A549 (cell line): ENCODE results near the gene DTX3. TPM values are rescaled to one million over a fixed set of nuclear protein-coding genes. Genes with fewer than 3 reads are reported as not detected.

ENCODE experiments used
- ATAC-seq, 2 experiments: fragments of 200-7000 bp in 1 of 2; fragments of >200 bp in 1 of 2; cut with Nextera tagmentation in 1 of 2; cut with Tn5 transposase in 1 of 2; 3 replicates each; pipeline versions ENCODE4 v1.8.0 to v1.9.1; 2018 to 2020; ENCODE audit warnings: mild to moderate bottlenecking in 1 of 2, moderate library complexity in 1 of 2
- CTCF ChIA-PET: fragments of 300-600 bp; sonication (Branson Sonifier 250); formaldehyde crosslinking; extraction: SDS; loops from one replicate; lab custom pipeline; 2021; ENCODE audit warnings: antibody characterized with exemption, inconsistent platforms; lab: Yijun Ruan, JAX
- POLR2A ChIA-PET: fragments of 350-600 bp; formaldehyde crosslinking; extraction: SDS; loops from one replicate; lab custom pipeline; 2021; ENCODE audit warnings: antibody characterized with exemption, inconsistent platforms; lab: Yijun Ruan, JAX
- DNase-seq, 2 experiments: peaks; one replicate each; pipeline versions ENCODE4 v3.0.0 to v3.0.0-alpha.2; 2011 to 2016; ENCODE audit warnings: low read depth in 1 of 2, low spot score in 1 of 2
- FAIRE-seq: peaks from 2 replicates; lab custom pipeline; 2011; peaks lifted over from hg19 to GRCh38; lab: Jason Lieb, UNC
- H3K27ac ChIP-seq, 2 experiments: fragments of >200 bp; sonication (Bioruptor Twin); formaldehyde crosslinking; 3 replicates each; pipeline ENCODE4 v1.5.1; 2016 to 2017
- H3K4me1 ChIP-seq: fragments of >200 bp; sonication (Bioruptor Twin); formaldehyde crosslinking; 3 replicates; pipeline ENCODE4 v1.6.1; 2016
- H3K4me2 ChIP-seq: fragments of >200 bp; sonication (Bioruptor Twin); formaldehyde crosslinking; 3 replicates; pipeline ENCODE4 v1.6.1; 2016
- H3K4me3 ChIP-seq: fragments of >200 bp; sonication (Bioruptor Twin); formaldehyde crosslinking; 3 replicates; pipeline ENCODE4 v1.5.1; 2016
- H3K9me3 ChIP-seq: fragments of >200 bp; sonication (Bioruptor Twin); formaldehyde crosslinking; 3 replicates; pipeline ENCODE4 v1.6.1; 2016
- BCL3 ChIP-seq: fragments of >200 bp; sonication (Bioruptor Twin); formaldehyde crosslinking; IDR thresholded peaks from 3 replicates; pipeline ENCODE4 v1.6.1; 2016
- CHD2 ChIP-seq: fragments of 150-350 bp; IDR thresholded peaks from 2 replicates; pipeline ENCODE4 v1.6.1; 2014; ENCODE audit warnings: low read length; ENCODE audit not compliant: partially characterized antibody
- E2F6 ChIP-seq: IDR thresholded peaks from 2 replicates; pipeline ENCODE4 v1.6.1; 2012; ENCODE audit warnings: low read depth, borderline replicate concordance
- HDAC2 ChIP-seq: fragments of 200-600 bp; sonication (generic); IDR thresholded peaks from 2 replicates; pipeline ENCODE4 v1.6.1; 2016
- HOXB5 ChIP-seq: fragments of 250-450 bp; sonication (Bioruptor Pico); IDR thresholded peaks from 2 replicates; pipeline ENCODE4 v1.5.0; 2020; ENCODE audit warnings: mild to moderate bottlenecking, moderate library complexity
- MAX ChIP-seq: IDR thresholded peaks from 2 replicates; pipeline ENCODE4 v1.6.1; 2012
- MAZ ChIP-seq: fragments of 150-350 bp; IDR thresholded peaks from 2 replicates; pipeline ENCODE4 v1.6.1; 2014; ENCODE audit warnings: antibody characterized with exemption, low read depth, low read length, borderline replicate concordance
- NFE2L2 ChIP-seq: fragments of 150-350 bp; conservative IDR thresholded peaks from 2 replicates; pipeline ENCODE4 v1.6.1; 2014; ENCODE audit warnings: low read length
- NPAS2 ChIP-seq: fragments of 250-450 bp; sonication (Bioruptor Pico); IDR thresholded peaks from 2 replicates; pipeline ENCODE4 v1.8.0; 2022; ENCODE audit warnings: mild to moderate bottlenecking, moderate library complexity, borderline replicate concordance
- PHF8 ChIP-seq: fragments of 200-600 bp; sonication (generic); IDR thresholded peaks from 2 replicates; pipeline ENCODE4 v1.6.1; 2016; ENCODE audit warnings: low read depth, mild to moderate bottlenecking, antibody characterized with exemption, moderate library complexity, borderline replicate concordance
- POLR2AphosphoS2 ChIP-seq: conservative IDR thresholded peaks from 2 replicates; pipeline ENCODE4 v1.6.1; 2012; ENCODE audit warnings: low read length, improper control_type of control experiment, inconsistent platforms
- RCOR1 ChIP-seq: fragments of 150-350 bp; IDR thresholded peaks from 2 replicates; pipeline ENCODE4 v1.6.1; 2014; ENCODE audit warnings: antibody characterized with exemption, low read length, low read depth
- REST ChIP-seq: fragments of 200-600 bp; sonication (generic); IDR thresholded peaks from 2 replicates; pipeline ENCODE4 v1.6.1; 2016; ENCODE audit warnings: antibody characterized with exemption, mild to moderate bottlenecking, moderate library complexity
- RNF2 ChIP-seq: fragments of 200-600 bp; sonication (generic); IDR thresholded peaks from 2 replicates; pipeline ENCODE4 v1.6.1; 2016; ENCODE audit warnings: low read depth, mild to moderate bottlenecking, antibody characterized with exemption, moderate library complexity, borderline replicate concordance
- SREBF2 ChIP-seq: fragments of 450-650 bp; IDR thresholded peaks from 2 replicates; pipeline ENCODE4 v1.6.1; 2014; ENCODE audit warnings: mild to moderate bottlenecking, moderate library complexity
- TP53 ChIP-seq: fragments of 250-450 bp; sonication (Bioruptor Pico); IDR thresholded peaks from 2 replicates; pipeline ENCODE4 v1.5.0; 2021; ENCODE audit warnings: mild to moderate bottlenecking, moderate library complexity
- ZNF302 ChIP-seq: fragments of 250-450 bp; sonication (Bioruptor Pico); IDR thresholded peaks from 2 replicates; pipeline ENCODE4 v1.9.0; 2021; ENCODE audit warnings: inconsistent platforms, mild to moderate bottlenecking, moderate library complexity
- ZSCAN20 ChIP-seq: fragments of 250-450 bp; sonication (Bioruptor Pico); IDR thresholded peaks from 2 replicates; pipeline ENCODE4 v1.8.0; 2022; ENCODE audit warnings: mild to moderate bottlenecking, moderate library complexity
- WGBS: methylation state at CpG from one replicate; pipeline ENCODE4 v1.1.6; 2017; ENCODE audit errors: missing lambda C conversion rate; 5-methylcytosine and 5-hydroxymethylcytosine counted together
- polyA plus RNA-seq, 4 experiments: library from polyadenylated mRNA; depleted of rRNA in 3 of 4; stranded (reverse); fragments of >200 nt; fragmentation: RNase III in 1 of 4; extraction: RNeasy Plus Mini Kit Qiagen cat#74134 plus additional on column Dnase treatment in 1 of 4; gene quantifications; 2 replicates in 3 of 4; 3 replicates in 1 of 4; pipeline ENCODE4 v1.2.3, GENCODE V29; 2011 to 2017
- TF ChIP-seq, protein P1 (sequence below): IDR thresholded peaks from 2 replicates; pipeline ENCODE4 v1.6.1; 2012

Gene DTX3
- polyA plus RNA-seq, 2 of the 4 experiments (the other 2 are of a cell fraction) = 21.7 to 24.7 TPM

GRCh38 chr12:57628280-57629191 is 23.9 kb downstream of the DTX3 start:
- Histone ChIP-seq H3K4me2 (no peak overlapping the region), H3K27ac (no peak overlapping the region), H3K4me3 (no peak overlapping the region), H3K9me3 (no peaks in the 10 kb centered on the region), H3K4me1 (peaks cover 9% of the 10 kb centered on the region)
- no peak for ATAC-seq
- TF ChIP-seq TP53 (CRISPR knock-in tag) = no peak
- TF ChIP-seq ZNF302 (CRISPR knock-in tag) = no peak
- TF ChIP-seq, protein P1, sequence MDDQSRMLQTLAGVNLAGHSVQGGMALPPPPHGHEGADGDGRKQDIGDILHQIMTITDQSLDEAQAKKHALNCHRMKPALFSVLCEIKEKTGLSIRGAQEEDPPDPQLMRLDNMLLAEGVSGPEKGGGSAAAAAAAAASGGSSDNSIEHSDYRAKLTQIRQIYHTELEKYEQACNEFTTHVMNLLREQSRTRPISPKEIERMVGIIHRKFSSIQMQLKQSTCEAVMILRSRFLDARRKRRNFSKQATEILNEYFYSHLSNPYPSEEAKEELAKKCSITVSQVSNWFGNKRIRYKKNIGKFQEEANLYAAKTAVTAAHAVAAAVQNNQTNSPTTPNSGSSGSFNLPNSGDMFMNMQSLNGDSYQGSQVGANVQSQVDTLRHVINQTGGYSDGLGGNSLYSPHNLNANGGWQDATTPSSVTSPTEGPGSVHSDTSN = no peak
- no peak for TF ChIP-seq E2F6
- no peak for TF ChIP-seq BCL3
- TF ChIP-seq MAZ = no peak
- TF ChIP-seq RCOR1 = no peak
- no peak for TF ChIP-seq HDAC2
- no peak for TF ChIP-seq RNF2
- TF ChIP-seq CHD2 = no peak
- no peak for TF ChIP-seq NFE2L2
- TF ChIP-seq REST = no peak
- TF ChIP-seq NPAS2 (CRISPR knock-in tag) = no peak
- no peak for TF ChIP-seq HOXB5 (CRISPR knock-in tag)
- TF ChIP-seq ZSCAN20 (CRISPR knock-in tag) = no peak
- TF ChIP-seq SREBF2 = no peak
- TF ChIP-seq MAX = no peak
- no peak for TF ChIP-seq POLR2AphosphoS2
- no peak for TF ChIP-seq PHF8
- no peak for FAIRE-seq
- WGBS = 93% methylated on average over 29 of the region's 29 CpGs
- CTCF ChIA-PET = interaction anchor here (0.6 to 5.5 kb wide), 11 partner anchors 9 to 170 kb away, joined by 3 to 62 read pairs (median 4); no protein-coding TSS in a partner anchor
- POLR2A ChIA-PET = interaction anchor here (0.9 kb wide), 1 partner anchor 15 kb away, joined by 3 read pairs; no protein-coding TSS in a partner anchor
- no peak for DNase-seq
